ENCODE measurements around the gene USP35. TPM values are rescaled to one million over a fixed set of nuclear protein-coding genes. Genes with fewer than 3 reads are reported as not detected.

USP35 gene
- total RNA-seq, 2 donors from 2014 or later: 9.6 to 10.0 TPM

DNA sequence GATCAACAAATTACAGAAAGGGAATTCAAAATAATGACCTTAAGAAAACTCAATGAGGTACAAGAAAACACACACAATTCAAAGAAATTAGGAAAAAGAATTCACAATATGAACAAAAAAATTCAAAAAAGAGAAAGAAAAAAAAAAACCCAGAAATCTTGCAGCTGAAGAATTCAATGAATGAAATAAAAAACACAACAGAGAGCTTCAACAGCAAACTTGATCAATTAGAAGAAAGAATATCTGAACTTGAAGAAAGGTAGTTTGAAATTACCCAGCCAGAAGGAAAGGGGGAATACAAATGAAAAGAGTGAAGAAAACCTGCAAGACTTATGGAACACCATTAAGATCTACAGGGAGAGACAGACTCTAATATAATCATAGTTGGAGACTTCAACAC, 52.8 kb downstream of the USP35 start:
- H3K36me3 Mint-ChIP-seq (ENCODE audit: low read depth): no peaks in the 10 kb centered on the region
- H3K9me3 Mint-ChIP-seq: peaks cover 11% of the 10 kb centered on the region
- no peak for ATAC-seq (replicated peaks)
- H3K27ac Mint-ChIP-seq: no peak overlapping the region
- no peaks in the 10 kb centered on the region for H3K4me1 Mint-ChIP-seq
- no peaks in the 10 kb centered on the region for H3K27me3 Mint-ChIP-seq
- H3K4me3 Mint-ChIP-seq: no peak overlapping the region

DNA sequence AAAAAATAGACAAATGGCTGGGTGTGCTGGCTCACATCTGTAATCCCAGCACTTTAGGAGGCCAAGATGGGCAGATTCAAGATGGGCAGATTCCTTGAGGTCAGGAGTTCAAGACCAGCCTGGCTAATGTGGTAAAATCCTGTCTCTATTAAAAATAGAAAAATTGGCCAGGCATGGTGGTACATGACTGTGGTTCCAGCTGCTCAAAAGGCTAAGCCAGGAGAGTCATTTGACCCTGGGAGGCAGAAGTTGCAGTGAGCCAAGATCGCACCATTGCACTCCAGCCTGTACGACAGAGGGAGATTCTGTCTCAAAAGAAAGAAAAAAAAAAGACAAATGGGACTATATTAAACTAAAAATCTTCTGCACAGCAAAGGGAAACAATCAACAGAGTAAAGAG, 55.4 kb downstream of the USP35 start:
- Mint-ChIP-seq H3K9me3 (peaks cover 7% of the 10 kb centered on the region), H3K4me3 (no peak overlapping the region), H3K36me3 (ENCODE audit: low read depth) (no peaks in the 10 kb centered on the region), H3K4me1 (no peaks in the 10 kb centered on the region), H3K27ac (no peak overlapping the region), H3K27me3 (no peaks in the 10 kb centered on the region)
- ATAC-seq (replicated peaks): no peak

DNA sequence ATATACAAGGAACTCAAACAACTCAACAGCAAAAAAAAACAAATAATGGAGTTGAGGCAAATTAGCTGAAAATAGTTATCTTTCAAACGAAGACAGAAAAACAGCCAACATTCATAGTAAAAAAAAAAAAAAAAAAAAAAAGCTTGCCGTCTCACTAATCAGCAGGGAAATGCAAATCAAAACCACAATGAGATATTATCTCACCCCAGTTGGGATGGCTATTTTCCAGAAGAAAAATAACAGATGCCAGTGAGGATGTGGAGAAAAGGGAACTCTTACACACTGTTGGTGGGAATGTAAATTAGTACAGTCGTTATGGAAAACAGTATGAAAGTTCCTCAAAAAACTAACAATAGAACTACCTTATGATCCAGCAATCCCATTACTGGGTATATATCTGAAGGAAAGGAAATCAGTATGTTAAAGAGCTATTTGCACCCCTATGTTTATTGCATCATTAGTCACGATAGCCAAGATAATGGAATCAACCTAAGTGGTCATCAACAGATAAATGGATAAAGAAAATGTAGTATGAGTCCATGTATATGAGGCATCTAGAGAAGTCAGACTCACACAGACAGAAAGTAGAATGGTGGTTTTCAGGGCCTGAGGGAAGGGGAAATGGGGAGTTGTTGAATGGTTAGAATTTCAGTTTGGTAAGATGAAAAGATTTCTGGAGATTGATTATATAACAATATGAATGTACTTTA, 56.0 kb downstream of the USP35 start:
- peak; percentile 35 for ATAC-seq (replicated peaks)
- Mint-ChIP-seq H3K27me3 (no peaks in the 10 kb centered on the region), H3K27ac (no peak overlapping the region), H3K9me3 (peaks cover 7% of the 10 kb centered on the region), H3K4me1 (no peaks in the 10 kb centered on the region), H3K4me3 (no peak overlapping the region), H3K36me3 (ENCODE audit: low read depth) (no peaks in the 10 kb centered on the region)

DNA sequence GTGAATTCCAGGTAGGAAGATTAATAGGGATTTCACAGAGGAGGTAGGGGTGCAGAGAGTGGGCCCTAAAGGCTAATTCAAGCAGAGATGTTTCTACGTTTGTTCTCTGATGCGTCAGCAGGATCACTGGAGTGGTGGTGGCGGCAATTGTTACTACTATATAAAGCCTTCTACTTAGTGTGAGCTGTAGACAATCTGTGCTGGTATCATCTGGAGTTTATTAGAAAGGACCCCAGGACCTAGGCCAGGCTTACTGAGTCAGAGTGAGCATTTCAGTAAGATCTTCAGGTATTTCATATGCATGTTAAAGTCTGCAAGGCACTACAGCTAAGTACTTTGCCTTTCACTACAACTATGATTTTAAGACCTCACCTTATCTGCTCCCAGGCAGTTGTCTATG, 59.5 kb downstream of the USP35 start:
- Mint-ChIP-seq H3K9me3 (no peaks in the 10 kb centered on the region), H3K4me3 (no peak overlapping the region), H3K36me3 (ENCODE audit: low read depth) (no peaks in the 10 kb centered on the region), H3K4me1 (no peaks in the 10 kb centered on the region), H3K27me3 (no peaks in the 10 kb centered on the region), H3K27ac (no peak overlapping the region)
- ATAC-seq (replicated peaks): no peak

GRCh38 chr11:78248903-78249302, 60.2 kb downstream of the USP35 start:
- no peak overlapping the region for H3K27ac Mint-ChIP-seq
- H3K36me3 Mint-ChIP-seq (ENCODE audit: low read depth): no peaks in the 10 kb centered on the region
- peak; percentile 65 for ATAC-seq (replicated peaks)
- no peaks in the 10 kb centered on the region for H3K9me3 Mint-ChIP-seq
- no peaks in the 10 kb centered on the region for H3K27me3 Mint-ChIP-seq
- no peaks in the 10 kb centered on the region for H3K4me1 Mint-ChIP-seq
- no peak overlapping the region for H3K4me3 Mint-ChIP-seq

DNA sequence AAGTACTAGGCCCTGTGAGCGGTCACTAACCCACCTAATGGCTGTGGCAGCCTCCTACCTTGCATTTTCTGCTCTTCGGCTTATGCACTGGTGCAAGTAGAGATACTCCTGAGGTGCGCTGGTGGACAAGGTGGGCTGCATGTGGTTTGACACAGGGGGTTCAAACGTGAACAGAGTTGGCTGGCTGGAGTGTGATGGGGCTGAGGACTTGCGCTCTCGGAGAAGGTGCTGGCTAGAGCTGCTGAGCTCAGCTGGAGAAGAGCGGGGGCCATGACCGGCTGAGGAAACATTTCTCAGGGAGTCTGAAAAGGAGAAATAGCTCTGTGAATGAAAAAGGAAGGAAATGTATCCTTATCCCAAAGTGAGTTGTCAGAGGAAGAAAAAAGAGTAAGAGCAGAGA, 61.4 kb downstream of the USP35 start:
- Mint-ChIP-seq H3K4me1 (no peaks in the 10 kb centered on the region), H3K36me3 (ENCODE audit: low read depth) (no peaks in the 10 kb centered on the region), H3K27me3 (no peaks in the 10 kb centered on the region), H3K4me3 (no peak overlapping the region), H3K9me3 (no peaks in the 10 kb centered on the region), H3K27ac (peak overlapping the region; percentile 31)
- ATAC-seq (replicated peaks): no peak

DNA sequence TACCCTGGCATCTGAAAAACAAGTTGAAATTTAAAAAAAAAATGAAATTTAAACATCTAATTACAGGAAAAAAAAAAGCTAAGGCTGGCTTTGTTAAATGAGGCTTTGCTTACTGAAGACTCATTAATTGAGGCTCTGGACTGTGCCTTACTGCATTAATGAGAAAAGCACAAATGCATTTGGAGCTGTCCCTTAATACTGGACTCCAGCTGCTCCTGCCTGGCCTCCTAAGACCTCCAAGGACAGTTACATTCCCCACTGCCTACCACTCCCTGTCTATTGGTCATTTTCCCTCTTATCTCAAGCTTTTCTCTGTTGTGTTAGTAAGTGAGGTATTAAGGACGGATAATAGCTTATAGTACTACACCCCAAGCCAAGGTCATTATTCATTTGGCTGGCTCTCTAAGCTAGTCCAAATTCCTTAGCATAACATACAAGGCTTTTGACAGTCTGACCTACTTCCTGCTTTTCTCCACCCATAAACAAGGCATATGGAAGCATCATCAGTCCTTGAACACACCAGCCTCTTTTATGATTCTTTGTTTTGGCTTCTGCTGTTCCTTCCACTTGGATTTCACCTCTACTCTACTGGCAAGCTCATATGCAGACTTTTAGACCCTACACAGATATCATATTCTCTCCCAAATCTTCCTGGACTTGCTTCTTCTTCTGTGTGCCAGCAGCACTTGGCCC, 62.5 kb downstream of the USP35 start:
- H3K4me1 Mint-ChIP-seq: no peaks in the 10 kb centered on the region
- no peak for ATAC-seq (replicated peaks)
- H3K27ac Mint-ChIP-seq: no peak overlapping the region
- H3K36me3 Mint-ChIP-seq (ENCODE audit: low read depth): no peaks in the 10 kb centered on the region
- no peaks in the 10 kb centered on the region for H3K9me3 Mint-ChIP-seq
- no peaks in the 10 kb centered on the region for H3K27me3 Mint-ChIP-seq
- no peak overlapping the region for H3K4me3 Mint-ChIP-seq

DNA sequence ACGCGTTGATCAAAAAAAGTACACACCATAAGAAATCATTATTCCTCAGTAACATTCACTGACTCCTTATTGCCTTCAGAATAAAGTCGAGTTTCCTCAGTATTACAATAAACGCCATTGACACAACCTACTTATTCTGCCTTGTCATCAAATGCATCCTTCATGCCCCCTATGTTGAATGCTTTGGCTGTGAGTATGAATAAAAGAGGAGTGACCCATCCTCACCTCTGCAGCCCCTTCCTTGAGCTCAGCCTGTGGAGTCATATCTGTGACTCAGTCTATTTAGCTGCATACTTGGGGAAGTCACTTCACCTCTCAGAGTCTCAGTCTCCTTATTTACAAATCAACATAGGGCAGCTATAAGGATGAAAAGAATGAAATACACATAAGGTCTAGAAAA, 65.1 kb downstream of the USP35 start:
- Mint-ChIP-seq H3K27me3 (no peaks in the 10 kb centered on the region), H3K36me3 (ENCODE audit: low read depth) (no peaks in the 10 kb centered on the region), H3K4me1 (no peaks in the 10 kb centered on the region), H3K4me3 (no peak overlapping the region), H3K9me3 (no peaks in the 10 kb centered on the region), H3K27ac (no peak overlapping the region)
- ATAC-seq (replicated peaks): no peak

- Mint-ChIP-seq H3K36me3 (ENCODE audit: low read depth) (no peaks in the 10 kb centered on the region), H3K9me3 (no peaks in the 10 kb centered on the region), H3K4me1 (no peaks in the 10 kb centered on the region), H3K27me3 (no peaks in the 10 kb centered on the region), H3K4me3 (no peak overlapping the region), H3K27ac (no peak overlapping the region)
- ATAC-seq (replicated peaks): no peak
These were observed 65.5 kb downstream of the USP35 start for GRCh38 chr11:78254268-78254667.

GRCh38 chr11:78255919-78256318, 67.2 kb downstream of the USP35 start:
- no peak for ATAC-seq (replicated peaks)
- H3K9me3 Mint-ChIP-seq: no peaks in the 10 kb centered on the region
- no peak overlapping the region for H3K27ac Mint-ChIP-seq
- no peaks in the 10 kb centered on the region for H3K4me1 Mint-ChIP-seq
- no peaks in the 10 kb centered on the region for H3K27me3 Mint-ChIP-seq
- no peak overlapping the region for H3K4me3 Mint-ChIP-seq
- H3K36me3 Mint-ChIP-seq (ENCODE audit: low read depth): no peaks in the 10 kb centered on the region

DNA sequence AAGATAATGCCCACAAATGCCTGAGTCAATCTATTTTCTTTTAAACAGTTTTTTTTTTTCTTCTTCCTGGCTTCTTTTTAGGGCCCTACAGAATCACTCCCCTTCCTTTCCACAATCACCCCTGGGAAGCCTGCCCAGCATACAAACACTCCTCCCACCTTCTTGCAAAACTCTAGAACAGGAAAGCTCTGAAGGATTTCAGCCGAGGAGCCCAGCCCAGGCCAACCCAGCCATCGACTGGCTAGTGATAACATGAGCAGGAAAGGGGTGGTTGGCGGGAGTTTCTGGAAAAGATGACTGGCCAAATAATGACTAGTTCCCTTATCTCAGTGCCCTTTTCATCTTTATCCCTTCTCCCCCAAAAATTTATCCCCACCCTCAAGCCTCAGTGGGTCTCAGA, 68.2 kb downstream of the USP35 start:
- H3K4me3 Mint-ChIP-seq: no peak overlapping the region
- no peak overlapping the region for H3K27ac Mint-ChIP-seq
- no peaks in the 10 kb centered on the region for H3K9me3 Mint-ChIP-seq
- no peaks in the 10 kb centered on the region for H3K27me3 Mint-ChIP-seq
- no peaks in the 10 kb centered on the region for H3K4me1 Mint-ChIP-seq
- H3K36me3 Mint-ChIP-seq (ENCODE audit: low read depth): no peaks in the 10 kb centered on the region
- ATAC-seq (replicated peaks): no peak

DNA sequence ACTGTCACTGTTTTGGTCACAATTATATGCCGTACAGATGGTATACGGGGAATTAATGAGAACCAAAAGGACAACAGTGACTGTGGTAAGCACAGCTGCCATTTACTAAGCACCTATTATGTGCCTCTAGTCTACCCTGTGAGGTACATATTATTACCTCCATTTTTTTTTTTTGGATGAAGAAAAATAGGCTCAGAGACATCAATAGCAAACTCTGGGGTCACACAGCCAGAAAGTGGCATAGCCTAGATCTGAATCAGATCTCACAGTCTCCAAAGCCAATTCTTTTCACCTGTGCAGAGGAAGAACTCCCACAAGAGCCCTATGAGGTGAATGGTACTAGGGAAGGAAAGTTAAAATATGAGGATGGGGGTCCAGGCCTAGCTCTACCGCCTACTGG, 68.9 kb downstream of the USP35 start:
- Mint-ChIP-seq H3K4me1 (no peaks in the 10 kb centered on the region), H3K27ac (no peak overlapping the region), H3K9me3 (no peaks in the 10 kb centered on the region), H3K36me3 (ENCODE audit: low read depth) (no peaks in the 10 kb centered on the region), H3K27me3 (no peaks in the 10 kb centered on the region), H3K4me3 (no peak overlapping the region)
- ATAC-seq (replicated peaks): no peak

- ATAC-seq (replicated peaks): no peak
These were observed 71.2 kb downstream of the USP35 start for GRCh38 chr11:78259777-78260487.

DNA sequence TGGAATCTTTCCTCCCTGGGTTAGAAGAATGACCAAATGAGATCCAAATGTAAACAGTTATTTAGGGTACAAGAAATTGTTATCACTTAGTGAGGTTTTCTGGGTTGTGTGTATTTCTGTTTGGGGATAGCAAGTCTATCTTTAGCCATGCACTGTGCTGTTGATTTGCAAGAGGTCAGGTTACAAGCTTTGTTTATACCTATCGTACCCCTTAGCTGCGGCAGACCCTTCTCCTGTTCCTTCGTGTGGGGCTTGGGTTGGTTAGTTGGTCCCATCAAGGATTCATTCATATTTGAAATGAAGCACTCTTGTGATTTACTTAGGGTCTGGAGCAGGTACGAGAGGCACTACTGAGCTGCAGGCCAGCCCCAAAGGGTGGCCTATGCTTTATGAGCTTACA, 72.6 kb downstream of the USP35 start:
- Mint-ChIP-seq H3K4me3 (no peak overlapping the region), H3K36me3 (ENCODE audit: low read depth) (no peaks in the 10 kb centered on the region), H3K27ac (no peak overlapping the region), H3K27me3 (no peaks in the 10 kb centered on the region), H3K9me3 (no peaks in the 10 kb centered on the region), H3K4me1 (no peaks in the 10 kb centered on the region)
- no peak for ATAC-seq (replicated peaks)

More at GRCh38 chr11:78259777-78260487, 71.2 kb downstream of the USP35 start:
- H3K36me3 Mint-ChIP-seq (ENCODE audit: low read depth): no peaks in the 10 kb centered on the region
- no peak overlapping the region for H3K27ac Mint-ChIP-seq
- no peaks in the 10 kb centered on the region for H3K27me3 Mint-ChIP-seq
- no peaks in the 10 kb centered on the region for H3K4me1 Mint-ChIP-seq
- H3K9me3 Mint-ChIP-seq: no peaks in the 10 kb centered on the region
- no peak overlapping the region for H3K4me3 Mint-ChIP-seq

- Mint-ChIP-seq H3K27me3 (no peaks in the 10 kb centered on the region), H3K27ac (no peak overlapping the region), H3K9me3 (no peaks in the 10 kb centered on the region), H3K4me3 (no peak overlapping the region), H3K36me3 (ENCODE audit: low read depth) (no peaks in the 10 kb centered on the region), H3K4me1 (no peaks in the 10 kb centered on the region)
- ATAC-seq (replicated peaks): no peak
These were observed 73.1 kb downstream of the USP35 start for GRCh38 chr11:78261828-78262227.
